SH-SY5Y (cell line): ENCODE data around the gene TDRKH.

Experiments used
- GATA2 ChIP-seq: IDR thresholded peaks from 2 replicates; pipeline ENCODE4 v1.6.1; 2011; ENCODE audit warnings: mild to moderate bottlenecking, low read depth, low read length
- GATA3 ChIP-seq: IDR thresholded peaks from 2 replicates; pipeline ENCODE4 v1.6.1; 2011; ENCODE audit warnings: low read depth, mild to moderate bottlenecking, low read length, moderate library complexity

DNA sequence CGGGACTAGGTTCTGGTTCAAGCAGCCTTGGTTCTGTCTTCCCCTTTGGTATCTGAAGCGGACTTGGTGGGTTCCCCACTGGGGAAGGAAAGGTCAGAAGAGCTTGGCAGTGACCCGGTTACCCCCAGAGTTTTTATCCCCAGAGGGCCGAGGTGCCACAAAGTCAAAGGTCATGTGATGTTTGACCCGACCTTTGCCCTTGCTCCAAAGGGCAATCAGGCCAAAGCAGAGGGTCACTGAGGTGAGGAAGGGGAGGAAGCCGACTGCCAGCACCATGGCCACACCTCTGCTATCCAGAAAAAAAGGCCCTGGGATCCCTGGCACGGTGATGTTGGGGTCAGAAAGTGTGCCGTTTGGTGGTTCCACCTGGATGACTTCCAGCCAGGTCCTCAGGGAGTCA, 10.5 kb upstream of the TDRKH start:
- TF ChIP-seq GATA2 (no peak), GATA3 (no peak)
